NCI-H510A treated with DMSO at 0.1 percent for 48 hours (cell line): ENCODE data around the gene FBXL3.
"Not testable (repeated sequence)": the region's sequence is repeated elsewhere in the genome, so short reads cannot be mapped to it uniquely, and the experiment has no call there.

Experiments used
- DNase-seq: peaks from one replicate; lab custom pipeline; 2025; lab: John Stamatoyannopoulos, UW

Gene FBXL3

GRCh38 chr13:76983676-76984075, 43.3 kb downstream of the FBXL3 start:
- DNase-seq, result no peak

- no peak for DNase-seq
These were observed 44.9 kb downstream of the FBXL3 start for GRCh38 chr13:76982061-76982460.

- peak; percentile 5 for DNase-seq
These were observed 46.8 kb downstream of the FBXL3 start for GRCh38 chr13:76980075-76980718.

- no peak for DNase-seq
These were observed 50.0 kb downstream of the FBXL3 start for GRCh38 chr13:76976929-76977328.

- DNase-seq, result no peak
These were observed 50.5 kb downstream of the FBXL3 start for GRCh38 chr13:76976490-76976889.

GRCh38 chr13:76975863-76976262, 51.1 kb downstream of the FBXL3 start:
- no peak for DNase-seq

- DNase-seq, result no peak
These were observed 52.4 kb downstream of the FBXL3 start for GRCh38 chr13:76974618-76974975.

GRCh38 chr13:76973920-76974617, 52.9 kb downstream of the FBXL3 start:
- no peak for DNase-seq

GRCh38 chr13:76971851-76972829, 54.8 kb downstream of the FBXL3 start:
- no peak for DNase-seq

- DNase-seq, result no peak
These were observed 55.7 kb downstream of the FBXL3 start for GRCh38 chr13:76971215-76971614.

- no peak for DNase-seq
These were observed 57.2 kb downstream of the FBXL3 start for GRCh38 chr13:76969488-76970365.

GRCh38 chr13:76968041-76968440, 58.9 kb downstream of the FBXL3 start:
- no peak for DNase-seq

GRCh38 chr13:76967031-76967430, 59.9 kb downstream of the FBXL3 start:
- no peak for DNase-seq

GRCh38 chr13:76965759-76966421, 61.1 kb downstream of the FBXL3 start:
- DNase-seq, result no peak

- not testable (repeated sequence) for DNase-seq
These were observed 67.2 kb downstream of the FBXL3 start for GRCh38 chr13:76959734-76960133.

GRCh38 chr13:76958841-76959432, 68.0 kb downstream of the FBXL3 start:
- DNase-seq, result no peak

GRCh38 chr13:76955661-76956060, 71.3 kb downstream of the FBXL3 start:
- no peak for DNase-seq
